Muscle of leg (tissue), 11 donors: Measurements from ENCODE around the gene TBC1D22B. TPM values are rescaled to one million over a fixed set of nuclear protein-coding genes. Genes with fewer than 3 reads are reported as not detected.

Experiments
- DNase-seq: peaks from one replicate; pipeline ENCODE4 v3.0.0; 2013
- H3K27ac ChIP-seq: one replicate; pipeline ENCODE4 v1.5.1; 2013; ENCODE audit warnings: mild to moderate bottlenecking, low read length, control low read depth
- H3K27me3 ChIP-seq: one replicate; pipeline ENCODE4 v1.6.1; 2013; ENCODE audit warnings: low read length; ENCODE audit not compliant: control insufficient read depth, insufficient read depth
- H3K36me3 ChIP-seq: one replicate; pipeline ENCODE4 v1.6.1; 2013; ENCODE audit warnings: low read length; ENCODE audit not compliant: control insufficient read depth, insufficient read depth
- H3K4me1 ChIP-seq: one replicate; pipeline ENCODE4 v1.6.1; 2013; ENCODE audit warnings: low read length; ENCODE audit not compliant: control insufficient read depth, insufficient read depth
- H3K4me3 ChIP-seq: one replicate; pipeline ENCODE4 v1.5.1; 2013; ENCODE audit warnings: low read length, control low read depth
- H3K9me3 ChIP-seq: replicated peaks from 2 replicates; pipeline ENCODE4 v1.6.1; 2013; ENCODE audit warnings: low read depth, low read length; ENCODE audit not compliant: control insufficient read depth
- WGBS: methylation state at CpG from one replicate; pipeline ENCODE4 v1.1.5; 2013; ENCODE audit warnings: missing lambda C conversion rate; ENCODE audit not compliant: insufficient coverage; 5-methylcytosine and 5-hydroxymethylcytosine counted together
- polyA plus RNA-seq, 8 donors: library from polyadenylated mRNA; unstranded; fragments of 120-200 nt; gene quantifications; one replicate each; pipeline versions ENCODE4 v1.2.1 to v1.2.3, GENCODE V29; 2013; ENCODE audit warnings: inconsistent platforms in 1 of 8, low replicate concordance in 1 of 8; ENCODE audit not compliant: insufficient read length in 8 of 8, insufficient read depth in 1 of 8
- total RNA-seq: library from RNA; stranded (reverse); fragments of 120-200 nt; gene quantifications from one replicate; pipeline ENCODE4 v1.2.4, GENCODE V29; 2013

TBC1D22B gene
- total and polyA plus RNA-seq, 9 donors = 3.9 to 8.3 (median 7.0) TPM

- WGBS = no CpG with 5 or more reads among the region's 4 CpGs
- DNase-seq = peak; percentile 99
- H3K27me3 ChIP-seq = no peaks in the 10 kb centered on the region
- H3K4me3 ChIP-seq = no peak overlapping the region
- no peaks in the 10 kb centered on the region for H3K9me3 ChIP-seq
- H3K36me3 ChIP-seq = no peaks in the 10 kb centered on the region
- peaks cover 38% of the 10 kb centered on the region for H3K4me1 ChIP-seq
- H3K27ac ChIP-seq = peak overlapping the region; percentile 87
These were observed 17.4 kb upstream of the TBC1D22B start for GRCh38 chr6:37239950-37240713.

- no peaks in the 10 kb centered on the region for H3K9me3 ChIP-seq
- peaks cover 46% of the 10 kb centered on the region for H3K4me1 ChIP-seq
- H3K36me3 ChIP-seq = no peaks in the 10 kb centered on the region
- DNase-seq = no peak
- 74% methylated on average over 3 of the region's 6 CpGs for WGBS
- no peak overlapping the region for H3K4me3 ChIP-seq
- H3K27ac ChIP-seq = peak overlapping the region; percentile 32
- no peaks in the 10 kb centered on the region for H3K27me3 ChIP-seq
These were observed 16.4 kb upstream of the TBC1D22B start for GRCh38 chr6:37241131-37241530.

GRCh38 chr6:37241775-37242428 is 15.7 kb upstream of the TBC1D22B start:
- H3K4me3 ChIP-seq = no peak overlapping the region
- peak overlapping the region; percentile 45 for H3K27ac ChIP-seq
- DNase-seq = peak; percentile 44
- H3K36me3 ChIP-seq = no peaks in the 10 kb centered on the region
- no peaks in the 10 kb centered on the region for H3K9me3 ChIP-seq
- no peaks in the 10 kb centered on the region for H3K27me3 ChIP-seq
- WGBS = 60% methylated on average over 1 of the region's 5 CpGs
- peaks cover 49% of the 10 kb centered on the region for H3K4me1 ChIP-seq

- Histone ChIP-seq H3K4me3 (no peak overlapping the region), H3K27ac (peak overlapping the region; percentile 45), H3K36me3 (no peaks in the 10 kb centered on the region), H3K27me3 (no peaks in the 10 kb centered on the region), H3K9me3 (no peaks in the 10 kb centered on the region), H3K4me1 (peaks cover 49% of the 10 kb centered on the region)
- no CpG with 5 or more reads among the region's 1 CpG for WGBS
- peak; percentile 78 for DNase-seq
These were observed 15.0 kb upstream of the TBC1D22B start for GRCh38 chr6:37242429-37243052.

- Histone ChIP-seq H3K27me3 (no peaks in the 10 kb centered on the region), H3K4me1 (peaks cover 49% of the 10 kb centered on the region), H3K36me3 (no peaks in the 10 kb centered on the region), H3K4me3 (no peak overlapping the region), H3K27ac (peak overlapping the region; percentile 96), H3K9me3 (no peaks in the 10 kb centered on the region)
- 93% methylated on average over 2 of the region's 8 CpGs for WGBS
- DNase-seq = no peak
These were observed 14.3 kb upstream of the TBC1D22B start for GRCh38 chr6:37243131-37243815.

- peaks cover 49% of the 10 kb centered on the region for H3K4me1 ChIP-seq
These were observed 13.7 kb upstream of the TBC1D22B start for GRCh38 chr6:37243816-37244370.

GRCh38 chr6:37244430-37245310 is 12.9 kb upstream of the TBC1D22B start:
- H3K4me1 ChIP-seq = peaks cover 49% of the 10 kb centered on the region
- no peaks in the 10 kb centered on the region for H3K9me3 ChIP-seq
- no peaks in the 10 kb centered on the region for H3K36me3 ChIP-seq
- no peaks in the 10 kb centered on the region for H3K27me3 ChIP-seq
- H3K27ac ChIP-seq = peak overlapping the region; percentile 96
- 24% methylated on average over 2 of the region's 6 CpGs for WGBS
- DNase-seq = peak; percentile 99
- no peak overlapping the region for H3K4me3 ChIP-seq

More at GRCh38 chr6:37243816-37244370, 13.7 kb upstream of the TBC1D22B start:
- peak overlapping the region; percentile 96 for H3K27ac ChIP-seq
- H3K4me3 ChIP-seq = no peak overlapping the region
- no CpG with 5 or more reads among the region's 3 CpGs for WGBS
- DNase-seq = peak; percentile 25
- no peaks in the 10 kb centered on the region for H3K27me3 ChIP-seq
- H3K9me3 ChIP-seq = no peaks in the 10 kb centered on the region
- H3K36me3 ChIP-seq = no peaks in the 10 kb centered on the region

- no peak for DNase-seq
- no peak overlapping the region for H3K4me3 ChIP-seq
- H3K27me3 ChIP-seq = peaks cover 3% of the 10 kb centered on the region
- peaks cover 2% of the 10 kb centered on the region for H3K4me1 ChIP-seq
- WGBS = no CpG with 5 or more reads among the region's 4 CpGs
- no peak overlapping the region for H3K27ac ChIP-seq
- H3K9me3 ChIP-seq = no peaks in the 10 kb centered on the region
- H3K36me3 ChIP-seq = no peaks in the 10 kb centered on the region
These were observed 6.3 kb upstream of the TBC1D22B start for GRCh38 chr6:37251211-37251780.

GRCh38 chr6:37253486-37254007 is 4.0 kb upstream of the TBC1D22B start:
- Histone ChIP-seq H3K36me3 (no peaks in the 10 kb centered on the region), H3K27ac (no peak overlapping the region), H3K9me3 (no peaks in the 10 kb centered on the region), H3K4me1 (peaks cover 8% of the 10 kb centered on the region), H3K4me3 (no peak overlapping the region), H3K27me3 (peaks cover 3% of the 10 kb centered on the region)
- DNase-seq = no peak
